NCI-H146 treated with DMSO at 0.1 percent for 48 hours (cell line): ENCODE data around the gene NFAT5.
A peak's percentile ranks its signal among the peaks of the same experiment; 100 is the strongest.
"Not testable (repeated sequence)": the region's sequence is repeated elsewhere in the genome, so short reads cannot be mapped to it uniquely, and the experiment has no call there.

Experiments used
- DNase-seq: peaks from one replicate; lab custom pipeline; 2025; ENCODE audit not compliant: unreplicated experiment; lab: John Stamatoyannopoulos, UW

Gene NFAT5

GRCh38 chr16:69565671-69566239, at the start of gene NFAT5:
NFAT5 (plus strand) TSS chr16:69565966; CDS start chr16:69566302, 336 bp downstream.
- peak; percentile 48 for DNase-seq

- not testable (repeated sequence) for DNase-seq
Observed at GRCh38 chr16:69517914-69518313, 47.9 kb upstream of the NFAT5 start.

- DNase-seq = no peak
Observed at GRCh38 chr16:69520413-69520799, 45.4 kb upstream of the NFAT5 start.

- DNase-seq = no peak
Observed at GRCh38 chr16:69520800-69521602, 44.8 kb upstream of the NFAT5 start.

- no peak for DNase-seq
Observed at GRCh38 chr16:69522041-69522578, 43.7 kb upstream of the NFAT5 start.

- no peak for DNase-seq
Observed at GRCh38 chr16:69522732-69523404, 42.9 kb upstream of the NFAT5 start.

- no peak for DNase-seq
Observed at GRCh38 chr16:69523566-69524305, 42.0 kb upstream of the NFAT5 start.

- DNase-seq = no peak
Observed at GRCh38 chr16:69526831-69527655, 38.7 kb upstream of the NFAT5 start.

- no peak for DNase-seq
Observed at GRCh38 chr16:69531988-69532387, 33.8 kb upstream of the NFAT5 start.

GRCh38 chr16:69532641-69533455, 32.9 kb upstream of the NFAT5 start:
- no peak for DNase-seq

- no peak for DNase-seq
Observed at GRCh38 chr16:69534720-69535119, 31.0 kb upstream of the NFAT5 start.

GRCh38 chr16:69535123-69536050, 30.4 kb upstream of the NFAT5 start:
- no peak for DNase-seq

- DNase-seq = no peak
Observed at GRCh38 chr16:69537706-69538080, 28.1 kb upstream of the NFAT5 start.

- DNase-seq = no peak
Observed at GRCh38 chr16:69538808-69539207, 27.0 kb upstream of the NFAT5 start.

- no peak for DNase-seq
Observed at GRCh38 chr16:69542974-69543373, 22.8 kb upstream of the NFAT5 start.

- no peak for DNase-seq
Observed at GRCh38 chr16:69544088-69544487, 21.7 kb upstream of the NFAT5 start.

- not testable (repeated sequence) for DNase-seq
Observed at GRCh38 chr16:69546663-69547062, 19.1 kb upstream of the NFAT5 start.

- peak; percentile 12 for DNase-seq
Observed at GRCh38 chr16:69553332-69553731, 12.4 kb upstream of the NFAT5 start.
